NCI-H345 (cell line): Measurements from ENCODE around the gene DENND6A.
"Not testable (repeated sequence)": the region's sequence is repeated elsewhere in the genome, so short reads cannot be mapped to it uniquely, and the experiment has no call there.

Experiments used
- DNase-seq: peaks from one replicate; lab custom pipeline; 2025; lab: John Stamatoyannopoulos, UW

DENND6A gene, protein sequence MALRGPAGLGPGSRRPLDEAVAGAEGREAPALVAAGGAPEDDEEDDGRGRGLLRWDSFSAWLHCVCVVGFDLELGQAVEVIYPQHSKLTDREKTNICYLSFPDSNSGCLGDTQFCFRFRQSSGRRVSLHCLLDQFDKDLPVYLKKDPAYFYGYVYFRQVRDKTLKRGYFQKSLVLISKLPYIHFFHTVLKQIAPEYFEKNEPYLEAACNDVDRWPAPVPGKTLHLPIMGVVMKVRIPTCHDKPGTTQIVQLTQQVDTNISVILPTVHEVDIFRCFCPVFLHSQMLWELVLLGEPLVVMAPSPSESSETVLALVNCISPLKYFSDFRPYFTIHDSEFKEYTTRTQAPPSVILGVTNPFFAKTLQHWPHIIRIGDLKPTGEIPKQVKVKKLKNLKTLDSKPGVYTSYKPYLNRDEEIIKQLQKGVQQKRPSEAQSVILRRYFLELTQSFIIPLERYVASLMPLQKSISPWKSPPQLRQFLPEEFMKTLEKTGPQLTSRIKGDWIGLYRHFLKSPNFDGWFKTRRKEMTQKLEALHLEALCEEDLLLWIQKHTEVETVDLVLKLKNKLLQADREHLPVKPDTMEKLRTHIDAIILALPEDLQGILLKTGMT

DNA sequence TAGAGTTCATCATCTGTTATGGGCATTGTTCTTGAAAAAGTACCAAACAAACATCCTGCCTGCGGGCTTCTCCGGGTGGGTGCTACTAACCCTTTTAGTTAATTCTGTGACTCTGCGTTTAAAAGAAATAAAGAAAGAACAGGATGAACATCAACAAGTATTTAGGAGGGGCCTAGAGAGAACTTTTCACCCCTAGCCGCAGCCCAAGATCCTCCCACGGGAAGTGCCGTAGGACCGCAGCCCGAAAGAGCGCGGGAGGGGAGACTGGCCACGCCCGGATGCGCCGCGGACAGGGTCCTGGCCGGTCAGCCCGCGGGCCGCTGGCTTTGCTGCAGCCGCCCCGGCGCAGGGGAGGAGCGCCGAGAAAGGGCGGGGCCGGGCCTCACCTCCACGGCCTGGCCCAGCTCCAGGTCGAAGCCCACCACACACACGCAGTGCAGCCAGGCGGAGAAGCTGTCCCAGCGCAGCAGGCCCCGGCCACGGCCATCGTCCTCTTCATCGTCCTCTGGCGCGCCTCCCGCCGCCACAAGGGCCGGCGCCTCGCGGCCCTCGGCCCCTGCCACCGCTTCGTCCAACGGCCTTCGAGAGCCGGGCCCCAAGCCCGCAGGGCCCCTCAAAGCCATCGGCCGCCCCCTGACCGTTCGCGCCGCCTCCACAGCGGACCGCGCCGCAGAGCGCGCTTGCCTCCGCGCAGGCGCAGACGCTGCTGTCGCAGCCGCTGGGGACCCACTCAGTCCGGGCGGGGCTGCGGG, at the start of gene DENND6A:
Gene DENND6A (minus strand): TSS at position 682 of the 752 bp plus-strand sequence. CDS start 59 bp downstream, at position 623.
- DNase-seq = peak; percentile 93

DNA sequence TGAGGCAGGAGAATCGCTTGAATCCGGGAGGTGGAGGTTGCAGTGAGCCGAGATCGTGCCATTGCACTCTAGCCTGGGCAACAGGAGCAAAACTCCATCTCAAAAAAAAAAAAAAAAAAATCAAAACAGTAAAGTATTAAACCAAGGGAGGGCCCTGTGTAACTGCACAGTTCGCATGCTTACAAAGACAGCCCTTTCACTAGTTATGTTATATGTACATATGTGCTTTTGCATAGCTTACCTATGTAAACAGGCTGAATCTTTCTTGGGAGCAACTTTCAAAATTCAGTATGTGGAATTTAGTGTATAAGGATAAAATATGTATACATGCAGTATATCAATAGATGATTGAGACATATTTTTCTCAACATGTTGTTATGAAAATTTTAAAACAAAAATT, 47.1 kb upstream of the DENND6A start:
- no peak for DNase-seq

DNA sequence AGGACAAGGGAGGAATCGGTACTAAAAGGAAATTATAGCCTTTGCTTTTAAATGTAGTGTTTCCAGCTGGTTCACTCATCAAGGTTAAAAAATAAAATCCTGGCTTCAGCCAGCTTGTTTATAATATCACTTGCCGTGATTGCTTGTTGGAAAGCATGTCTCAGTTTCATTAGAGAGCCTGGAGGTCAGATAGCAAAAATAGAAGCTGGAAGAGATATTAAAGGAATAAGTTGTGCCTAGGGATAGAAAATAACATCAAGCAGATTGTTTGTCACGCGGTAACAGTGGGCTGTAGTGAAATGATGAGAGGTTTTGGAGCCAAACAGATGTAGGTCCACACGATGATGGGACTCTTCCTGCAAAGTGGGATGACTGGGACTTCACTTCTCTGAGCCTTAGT, 45.5 kb upstream of the DENND6A start:
- no peak for DNase-seq

DNA sequence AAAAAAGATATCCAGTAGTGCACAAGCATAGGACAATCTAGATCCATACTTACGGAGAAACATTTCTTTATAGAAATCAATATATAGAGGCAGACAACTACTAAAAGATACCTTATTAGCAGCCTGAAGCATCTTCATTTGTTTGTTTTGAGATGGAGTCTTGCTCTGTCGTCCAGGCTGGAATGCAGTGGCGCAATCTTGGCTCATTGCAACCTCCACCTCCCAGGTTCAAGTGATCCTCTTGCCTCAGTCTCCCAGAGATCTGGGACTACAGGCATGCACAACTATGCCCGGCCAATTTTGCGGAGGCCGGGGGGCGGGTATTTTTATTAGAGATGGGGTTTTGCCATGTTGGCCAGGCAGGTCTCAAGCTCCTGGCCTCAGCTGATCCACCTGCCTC, 45.0 kb upstream of the DENND6A start:
- DNase-seq = no peak

DNA sequence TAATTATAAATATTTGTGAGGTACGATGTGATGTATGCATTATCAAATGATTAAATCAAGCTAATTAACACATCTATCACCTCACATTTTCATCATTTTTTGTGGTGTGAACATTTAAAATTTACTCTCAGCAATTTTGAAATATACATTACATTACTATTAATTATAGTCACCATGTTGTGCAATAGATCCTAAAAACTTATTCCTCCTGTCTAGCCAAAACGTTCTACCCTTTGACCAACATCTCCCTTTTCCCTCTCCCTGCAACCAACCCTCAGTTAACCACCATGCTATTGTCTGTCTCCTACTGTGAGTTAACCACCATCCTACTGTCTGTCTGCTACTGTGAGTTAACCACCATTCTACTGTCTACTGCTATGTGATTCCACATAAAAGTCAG, 42.5 kb upstream of the DENND6A start:
- no peak for DNase-seq

DNA sequence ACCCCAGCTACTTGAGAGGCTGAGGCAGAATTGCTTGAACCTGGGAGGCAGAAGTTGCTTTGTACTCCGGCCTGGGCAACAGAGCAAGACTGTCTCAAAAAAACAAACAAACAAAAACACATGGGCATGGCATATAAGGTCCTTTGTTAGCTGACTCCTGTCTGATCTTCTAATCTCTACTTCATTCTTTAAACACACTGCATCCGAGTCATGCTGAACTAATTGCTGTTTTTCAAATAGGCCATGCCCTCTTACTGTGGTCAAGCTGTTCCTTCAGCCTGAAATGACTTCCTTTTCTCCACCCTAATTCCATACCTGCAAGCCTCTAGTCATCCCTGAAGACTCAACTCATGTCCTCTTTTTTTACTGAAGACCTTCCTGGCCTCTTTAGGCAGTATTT, 40.9 kb upstream of the DENND6A start:
- no peak for DNase-seq

DNA sequence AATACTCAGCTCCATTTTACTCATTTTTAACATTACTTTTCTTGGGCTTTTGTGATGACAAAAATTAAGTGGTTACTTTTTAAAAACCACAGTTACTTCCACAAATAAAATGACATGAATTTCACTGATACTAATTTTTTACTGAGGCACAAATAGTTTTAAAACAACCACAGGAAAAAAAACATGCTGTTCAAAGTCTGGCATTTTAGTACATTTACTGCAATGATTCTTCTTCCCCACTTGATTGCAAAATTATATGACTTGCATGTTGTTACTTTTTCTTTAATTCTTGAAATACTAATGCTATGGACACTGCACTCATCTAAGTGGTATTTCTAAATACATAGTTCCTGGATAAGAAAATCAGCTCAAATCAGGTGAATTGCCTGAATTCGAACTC, 38.4 kb upstream of the DENND6A start:
- no peak for DNase-seq

DNA sequence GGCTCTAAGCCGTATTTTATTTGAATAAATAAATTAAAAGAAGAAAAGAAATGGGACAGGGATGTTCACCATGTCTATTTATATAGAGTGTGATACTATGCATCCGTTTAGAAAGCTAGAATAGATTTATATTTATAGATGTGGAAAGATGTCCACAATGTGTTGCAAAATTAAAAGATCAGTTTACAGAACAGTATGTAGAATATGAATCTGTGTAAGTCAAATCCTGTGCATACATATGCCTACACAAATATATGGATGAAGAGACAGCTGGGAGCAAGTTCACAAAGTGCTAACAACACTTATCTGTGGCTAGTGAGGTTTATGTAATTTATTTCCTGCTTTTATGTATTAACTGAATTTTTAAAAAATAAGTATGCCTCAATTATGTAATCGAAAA, 37.8 kb upstream of the DENND6A start:
- no peak for DNase-seq

DNA sequence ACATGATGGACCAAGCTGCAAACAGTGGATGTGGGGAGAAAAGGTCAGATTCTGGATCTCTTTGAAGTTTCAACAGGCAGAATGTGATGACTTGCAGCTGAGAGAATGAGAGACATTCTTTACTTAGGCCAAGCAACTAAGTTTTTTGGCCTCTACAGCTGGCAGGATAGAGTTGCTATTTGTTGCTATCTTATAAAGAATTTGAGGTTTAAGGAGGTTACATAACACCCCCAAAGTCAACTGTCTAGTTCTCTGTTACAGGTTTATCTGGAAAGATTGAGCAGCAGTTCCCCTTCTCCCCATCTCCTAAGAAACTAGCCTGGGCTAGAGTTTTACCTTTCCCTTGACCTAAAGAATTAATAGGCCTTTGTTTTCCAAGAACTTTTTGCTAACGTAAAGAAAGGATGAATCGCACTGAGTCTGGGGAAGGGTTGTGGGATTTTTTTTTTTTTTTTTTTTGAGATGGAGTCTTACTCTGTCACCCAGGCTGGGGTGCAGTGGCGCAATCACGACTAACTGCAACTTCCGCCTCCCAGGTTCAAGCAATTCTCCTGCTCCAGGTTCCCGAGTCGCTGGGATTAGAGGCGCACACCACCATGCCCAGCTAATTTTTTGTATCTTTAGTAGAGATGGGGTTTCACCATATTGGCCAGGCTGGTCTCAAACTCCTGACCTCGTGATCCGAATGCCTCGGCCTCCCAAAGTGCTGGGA, 36.6 kb upstream of the DENND6A start:
- no peak for DNase-seq

DNA sequence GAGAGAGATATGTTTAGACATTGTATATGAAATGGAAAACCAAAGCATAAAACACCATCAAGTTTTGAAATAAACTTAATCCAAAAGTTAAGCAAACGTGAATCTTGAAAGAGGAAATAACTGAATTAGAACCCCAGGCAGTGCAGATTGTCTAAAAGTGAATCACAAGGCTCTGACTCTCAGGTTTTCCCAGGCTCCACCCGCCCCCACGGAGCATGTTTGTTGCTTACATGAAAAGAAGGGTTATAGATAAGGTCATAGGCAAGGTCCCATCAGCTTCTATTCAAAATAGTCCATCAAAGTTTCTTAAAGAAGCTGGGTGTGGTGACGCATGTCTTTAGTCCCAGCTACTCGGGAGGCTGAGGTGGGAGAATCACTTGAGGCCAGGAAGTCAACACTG, 34.2 kb upstream of the DENND6A start:
- no peak for DNase-seq

DNA sequence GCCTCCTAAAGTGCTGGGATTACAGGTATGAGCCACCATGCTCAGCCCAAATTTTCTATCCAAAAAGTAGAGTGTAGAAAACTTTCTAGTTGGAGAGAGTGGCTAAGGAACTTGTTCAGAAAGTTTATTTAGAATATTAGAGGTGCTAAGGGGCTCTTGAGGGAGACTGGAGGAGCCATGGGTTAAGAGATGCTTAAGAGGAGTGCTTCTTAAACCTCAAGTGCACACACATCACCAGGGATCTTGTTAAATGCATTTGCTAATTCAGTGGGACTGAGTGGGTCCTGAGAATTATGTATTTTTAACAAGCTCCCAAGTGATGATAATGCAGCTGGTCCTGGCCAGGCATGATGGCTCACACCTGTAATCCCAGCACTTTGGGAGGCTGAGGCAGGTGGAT, 33.5 kb upstream of the DENND6A start:
- no peak for DNase-seq

DNA sequence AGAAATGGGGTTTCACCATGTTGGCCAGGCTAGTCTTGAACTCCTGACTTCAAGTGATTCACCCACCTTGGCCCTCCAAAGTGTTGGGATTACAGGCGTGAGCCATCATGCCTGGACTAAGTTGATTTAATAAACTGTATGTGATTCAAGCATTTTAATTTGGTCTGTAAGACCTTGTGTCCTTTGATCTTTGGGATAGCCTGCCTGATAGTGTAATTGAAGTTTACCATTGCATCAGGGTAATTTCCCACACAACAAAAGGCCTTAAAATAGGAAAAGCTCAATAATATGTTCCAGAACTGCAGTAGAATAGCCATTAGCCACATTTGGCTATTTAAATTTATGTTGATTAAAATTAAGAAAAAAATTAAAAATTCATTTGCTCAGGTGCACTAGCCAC, 25.2 kb upstream of the DENND6A start:
- no peak for DNase-seq

DNA sequence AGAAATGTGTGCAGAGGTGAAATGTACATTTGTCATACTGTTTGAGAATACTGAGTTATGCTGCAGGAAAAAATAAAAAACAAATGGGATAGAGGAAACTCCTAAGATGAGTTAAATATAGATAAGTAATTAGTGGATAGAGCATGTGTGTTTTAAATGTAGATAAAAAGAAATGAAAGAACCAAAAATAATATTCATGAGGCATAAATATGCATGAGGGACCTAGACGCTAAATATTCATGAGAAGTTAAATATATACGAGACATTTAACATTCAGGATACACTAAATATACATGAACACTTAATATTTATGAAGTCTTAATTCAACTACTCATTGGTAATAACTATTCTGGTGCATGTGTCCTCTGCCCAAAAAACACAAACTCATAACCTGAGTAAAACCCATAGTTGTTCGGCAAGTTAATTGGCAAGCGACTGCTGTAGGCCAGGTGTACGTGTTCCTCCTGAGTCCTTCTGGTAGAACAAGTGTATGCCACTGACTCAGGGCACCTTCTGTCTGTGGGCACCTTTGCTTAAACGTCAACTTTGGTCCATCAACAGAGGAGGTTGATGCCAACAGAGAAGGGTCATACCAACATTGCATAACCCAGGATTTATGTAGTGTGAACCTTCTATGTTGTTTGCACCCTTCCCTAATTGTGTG, 24.5 kb upstream of the DENND6A start:
- no peak for DNase-seq

DNA sequence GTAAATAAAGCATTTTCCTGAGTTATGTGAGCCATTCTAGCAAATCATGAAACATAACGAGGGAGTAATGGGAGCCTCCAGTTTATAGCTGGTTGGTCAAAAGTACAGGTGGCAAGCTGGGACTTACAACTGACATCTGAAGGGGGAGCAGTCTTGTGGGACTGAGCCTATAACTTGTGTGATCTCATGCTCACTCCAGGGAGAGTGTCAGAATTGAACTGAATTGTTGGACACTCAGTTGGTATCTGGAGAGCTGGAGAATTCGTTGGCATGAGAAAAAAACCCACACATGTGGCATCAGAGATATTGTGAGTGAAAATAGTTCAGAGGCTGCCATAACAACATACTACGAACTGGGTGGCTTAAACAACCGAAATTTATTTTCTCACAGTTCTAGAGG, 22.8 kb upstream of the DENND6A start:
- DNase-seq = no peak

DNA sequence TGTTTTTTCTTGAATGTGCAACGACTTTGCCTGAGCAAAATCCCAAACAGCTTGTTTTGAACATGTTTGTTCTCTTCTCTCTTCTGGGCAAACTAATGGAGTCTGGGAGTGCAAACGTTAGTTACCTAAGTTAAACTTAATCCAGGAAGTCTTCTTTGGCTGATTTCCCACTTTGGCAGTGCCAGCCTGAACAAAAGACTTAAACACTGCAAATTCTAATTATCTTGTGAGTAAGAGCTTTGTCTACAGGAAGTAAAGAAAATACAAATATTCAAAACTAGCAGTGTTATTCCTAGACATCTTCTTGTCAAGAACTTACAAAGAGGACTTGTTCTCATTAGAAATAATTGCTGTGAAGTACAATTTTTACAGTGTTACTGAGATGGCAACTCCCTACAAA, 16.7 kb upstream of the DENND6A start:
- DNase-seq = no peak

DNA sequence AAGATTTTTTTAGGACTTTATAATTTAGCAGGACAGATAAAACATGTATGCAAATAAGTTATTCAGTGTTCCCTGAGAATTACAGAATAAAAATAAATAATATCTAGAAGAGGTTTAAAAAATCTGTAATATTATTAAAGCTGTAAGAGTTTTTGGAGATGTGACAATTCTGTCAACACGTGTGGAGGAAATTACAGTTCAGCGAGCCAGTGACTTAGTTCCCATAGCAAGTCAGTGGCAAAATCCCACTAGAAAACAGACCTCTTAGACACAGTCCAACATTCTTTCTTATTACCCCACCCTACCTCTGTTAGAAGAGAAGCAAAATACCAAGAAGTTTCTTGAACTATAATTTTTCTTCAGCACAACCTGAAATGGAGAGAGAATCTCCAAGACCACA, 16.2 kb upstream of the DENND6A start:
- no peak for DNase-seq

DNA sequence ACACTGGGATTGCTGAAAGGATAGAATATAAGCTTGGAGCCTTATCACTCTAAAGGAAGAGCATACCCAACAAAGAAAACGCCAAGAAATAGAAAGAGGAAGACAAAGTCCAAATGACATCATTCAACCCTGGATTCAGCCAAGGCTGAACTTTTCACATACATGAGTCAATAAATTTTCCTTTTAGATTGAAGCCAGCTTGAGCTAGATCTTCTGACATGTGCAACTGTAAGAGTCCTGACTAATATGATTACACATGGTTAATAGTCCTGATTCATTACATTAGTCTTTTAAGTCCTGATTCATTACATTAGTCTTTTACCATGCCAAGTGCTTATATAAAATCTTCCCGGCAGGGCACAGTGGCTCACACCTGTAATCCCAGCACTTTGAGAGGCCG, 13.6 kb upstream of the DENND6A start:
- no peak for DNase-seq

DNA sequence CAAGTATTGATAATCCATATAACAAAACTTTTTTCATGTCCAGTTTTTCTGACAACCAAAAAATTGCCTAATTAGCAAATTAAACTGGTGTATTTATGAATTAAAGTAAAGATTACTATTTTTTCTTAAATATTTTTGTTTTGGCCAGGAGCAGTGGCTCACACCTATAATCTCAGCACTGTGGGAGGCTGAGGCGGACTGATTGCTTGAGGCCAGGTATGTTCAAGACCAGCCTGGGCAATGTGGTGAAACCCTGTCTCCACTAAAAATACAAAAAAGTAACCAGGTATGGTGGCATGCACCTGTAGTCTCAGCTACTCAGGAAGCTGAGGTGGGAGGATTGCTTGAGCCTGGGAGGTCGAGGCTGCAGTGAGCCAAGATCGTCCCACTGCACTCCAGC, 12.5 kb upstream of the DENND6A start:
- not testable (repeated sequence) for DNase-seq

DNA sequence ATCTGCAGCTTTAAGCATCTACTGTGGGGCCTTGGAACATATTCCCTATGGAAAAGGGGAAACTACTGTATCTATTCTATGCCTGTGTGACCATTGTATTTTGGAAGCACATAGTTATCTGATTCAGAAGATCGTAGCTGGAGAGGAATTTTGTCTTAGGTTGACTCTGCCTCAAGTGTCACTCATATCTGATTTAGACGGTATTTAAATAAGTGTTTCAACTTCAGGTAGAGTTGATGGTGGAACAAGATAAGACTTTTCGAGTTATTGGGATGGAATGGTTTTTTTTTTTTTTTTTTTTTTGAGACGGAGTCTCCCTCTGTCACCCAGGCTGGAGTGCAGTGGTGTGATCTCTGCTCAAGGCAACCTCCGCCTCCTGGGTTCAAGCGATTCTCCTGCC, 8.9 kb upstream of the DENND6A start:
- DNase-seq = no peak

DNA sequence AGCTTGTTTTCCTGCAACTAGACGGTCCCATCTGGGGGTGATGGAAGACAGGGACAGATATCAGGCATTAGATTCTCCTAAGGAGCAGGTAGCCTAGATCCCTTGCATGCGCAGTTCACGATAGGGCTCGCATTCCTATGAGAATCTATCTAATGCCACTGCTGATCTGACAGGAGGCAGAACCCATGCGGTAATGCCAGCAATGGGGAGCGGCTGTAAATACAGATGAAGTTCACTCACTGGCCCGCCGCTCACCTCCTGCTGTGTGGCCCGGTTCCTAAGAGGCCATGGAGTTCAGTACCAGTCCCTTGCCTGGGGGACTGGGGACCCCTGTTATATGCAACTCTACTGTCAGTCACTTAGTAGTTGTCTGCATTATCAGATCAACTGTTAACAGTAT, 7.9 kb upstream of the DENND6A start:
- DNase-seq = no peak

DNA sequence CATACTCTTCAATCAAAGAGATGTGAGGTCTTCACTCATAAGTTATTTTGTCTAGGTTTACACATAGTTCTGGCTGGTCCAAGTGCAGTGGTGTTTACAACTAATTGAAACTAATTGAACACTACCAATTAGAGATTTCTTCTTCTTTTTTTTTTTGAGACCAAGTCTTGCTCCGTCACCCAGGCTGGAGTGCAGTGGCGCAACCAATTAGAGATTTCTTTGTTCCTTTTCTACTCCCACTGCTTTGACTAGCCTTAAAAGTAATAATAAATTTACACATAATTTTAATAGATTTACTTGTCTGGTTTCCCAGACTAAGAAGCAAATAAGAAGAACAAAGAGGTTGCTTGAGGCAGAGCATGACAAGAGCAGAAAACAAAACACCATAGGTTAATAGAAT, 6.7 kb upstream of the DENND6A start:
- no peak for DNase-seq

DNA sequence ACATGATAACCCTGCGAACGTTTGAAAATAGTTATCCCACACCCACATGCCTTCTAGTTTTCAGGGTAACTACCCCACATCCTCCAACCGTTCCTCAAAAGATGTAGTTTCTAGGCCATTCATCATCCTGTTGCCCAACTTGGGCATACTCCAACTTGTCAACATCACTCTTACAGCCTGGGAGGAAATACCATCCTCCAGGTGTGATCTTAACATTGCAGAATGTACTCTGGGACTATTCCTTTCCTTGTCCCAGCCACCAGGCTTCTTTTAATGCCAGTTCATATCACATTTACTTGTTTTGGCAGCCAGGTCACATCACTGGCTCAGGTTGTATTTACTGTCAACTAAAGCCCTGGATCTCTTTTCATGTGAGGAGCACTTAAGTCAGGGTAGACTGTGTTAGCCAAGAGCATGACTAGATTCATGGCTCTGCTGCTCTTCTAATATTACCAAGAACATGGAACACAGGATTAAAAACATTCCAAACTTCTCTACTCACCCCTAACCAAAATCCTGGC, 4.0 kb upstream of the DENND6A start:
- DNase-seq = no peak
